ENCODE measurements around the gene CCDC3.

DNA sequence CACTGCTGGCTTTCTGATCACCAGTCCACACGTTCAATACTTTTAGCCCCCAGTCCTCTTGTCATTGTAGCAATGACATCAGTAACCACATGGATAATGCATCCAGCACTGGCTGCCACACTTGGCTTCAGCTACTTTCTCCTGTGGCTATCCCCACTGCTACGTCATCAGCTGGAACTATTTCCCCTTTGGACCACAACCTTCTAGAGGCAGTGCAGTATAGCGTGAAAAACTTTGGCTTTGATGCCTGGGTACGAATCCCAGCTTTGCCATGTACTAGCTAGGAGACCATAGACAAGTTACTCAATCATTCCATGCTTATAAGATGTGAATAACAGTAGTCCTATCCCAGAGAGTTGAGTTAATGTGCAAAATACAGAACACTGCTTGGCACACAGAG lies 63.2 kb downstream of the CCDC3 start:
- TF ChIP-seq CTCF (IDR thresholded peaks at IDR 0.05; ENCODE audit: insufficient read depth, low read length, poor library complexity, severe bottlenecking) (no peak), EZH2phosphoT487 (conservative IDR thresholded peaks at IDR 0.05; ENCODE audit: low read length) (no peak)
